GM12872 (cell line): Measurements from ENCODE around the gene CLCA4.
A peak's percentile ranks its signal among the peaks of the same experiment; 100 is the strongest.

ENCODE experiments used
- CTCF ChIP-seq: IDR thresholded peaks from 3 replicates; pipeline ENCODE4 v1.5.1; 2011; ENCODE audit warnings: low read depth, mild to moderate bottlenecking, low read length, moderate library complexity; ENCODE audit not compliant: insufficient read depth

Gene CLCA4

DNA sequence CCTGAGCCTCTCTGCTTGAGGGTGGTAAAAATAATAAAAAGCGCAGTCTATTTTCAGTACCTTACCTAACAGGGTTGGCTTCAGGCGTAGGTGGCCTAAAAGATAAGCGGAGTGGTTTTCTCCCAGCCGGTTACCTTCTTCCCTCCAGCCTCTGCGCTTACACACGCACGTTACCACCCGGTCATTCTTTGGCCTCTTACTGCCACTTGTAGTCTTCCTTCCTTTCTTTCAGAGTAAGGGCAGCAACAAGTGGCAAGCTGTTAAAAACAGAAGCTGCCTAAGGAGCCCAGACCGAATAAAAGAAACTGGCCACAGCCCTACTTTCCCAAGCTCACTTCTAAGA, 42.8 kb upstream of the CLCA4 start:
- TF ChIP-seq CTCF: no peak

DNA sequence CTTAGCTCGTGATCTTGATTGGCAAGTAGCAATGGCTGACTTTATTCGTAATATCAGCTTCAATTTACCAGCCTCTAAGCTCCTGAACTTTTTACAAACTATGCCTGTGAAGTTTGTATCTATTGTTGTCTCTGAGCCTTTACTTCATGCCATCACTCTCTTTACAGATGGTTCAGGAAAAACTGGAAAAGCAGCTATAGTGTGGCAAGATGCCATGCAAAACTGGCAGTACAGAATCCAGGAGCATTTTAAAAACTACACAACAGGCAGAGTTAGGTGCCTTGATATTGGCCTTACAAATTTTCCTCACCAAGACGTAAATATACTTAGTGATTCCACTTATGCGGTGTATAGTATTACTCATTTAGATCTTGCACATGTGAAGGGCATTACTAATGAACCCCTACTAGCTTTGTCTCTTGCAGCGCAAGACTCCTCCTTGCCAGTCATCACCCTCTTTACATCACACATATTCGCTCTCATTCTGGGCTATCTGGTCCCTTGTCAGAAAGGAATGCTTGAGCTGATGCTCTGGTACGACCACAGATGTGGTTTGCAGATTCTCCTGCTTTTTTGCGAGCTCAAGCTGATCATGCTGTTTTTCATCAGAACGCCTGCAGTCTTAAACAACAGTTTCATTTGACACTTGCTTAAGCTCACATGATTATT, 41.8 kb upstream of the CLCA4 start:
- TF ChIP-seq CTCF: no peak

GRCh38 chr1:86505564-86505902, 41.3 kb upstream of the CLCA4 start:
- no peak for TF ChIP-seq CTCF

- TF ChIP-seq CTCF: peak; percentile 63
These were observed 38.8 kb upstream of the CLCA4 start for GRCh38 chr1:86507935-86508582.

DNA sequence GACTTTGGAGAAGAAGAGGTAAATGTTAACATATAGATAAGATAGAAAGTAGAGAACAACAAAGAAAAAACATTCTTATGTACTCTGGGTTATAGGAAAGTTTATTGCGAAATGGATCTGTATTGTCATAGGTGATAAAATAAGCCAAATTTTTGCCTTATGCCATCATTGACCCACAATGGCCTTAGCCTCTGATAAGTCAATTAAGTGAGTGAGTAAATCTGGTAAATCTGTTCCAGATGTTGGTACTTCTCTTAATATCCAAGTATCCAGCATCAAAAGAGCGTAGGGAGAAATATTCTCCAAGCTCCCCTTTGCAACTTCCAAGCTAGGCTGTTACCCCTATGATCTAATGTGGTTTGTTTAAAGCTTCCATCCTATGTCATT, 38.3 kb upstream of the CLCA4 start:
- TF ChIP-seq CTCF: no peak

- 0 out of 3 replicates have a peak, but pooled peaks have one; percentile 23 for TF ChIP-seq CTCF
These were observed 31.3 kb upstream of the CLCA4 start for GRCh38 chr1:86515597-86515996.

GRCh38 chr1:86516335-86516734, 30.5 kb upstream of the CLCA4 start:
- TF ChIP-seq CTCF: no peak
